IPS-11a (cell line): Measurements from ENCODE around the gene WDFY4.

Experiments used
- H3K4me3 ChIP-seq: one replicate; pipeline ENCODE4 v1.5.1; 2013; ENCODE audit warnings: low read depth, low read length, control low read depth

WDFY4 gene

DNA sequence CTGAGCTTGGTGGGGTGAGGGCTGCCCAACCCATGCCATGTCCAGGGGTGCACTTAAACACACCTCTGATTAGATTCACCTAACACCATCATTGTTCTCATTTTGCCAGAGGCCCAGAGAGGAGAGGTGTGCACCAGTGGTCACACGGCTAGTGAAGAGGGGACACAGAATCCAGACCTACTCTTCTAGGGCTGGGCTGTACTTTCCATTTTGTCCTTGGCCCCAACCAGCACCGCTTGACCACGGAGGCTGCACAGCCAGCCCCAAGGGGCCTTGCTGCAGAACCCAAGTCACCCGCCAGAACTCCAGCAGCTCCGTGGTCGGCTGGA lies 246 bp upstream of the WDFY4 start:
- H3K4me3 ChIP-seq: no peak overlapping the region

- H3K4me3 ChIP-seq: no peak overlapping the region
Measured at GRCh38 chr10:48685731-48686130, 1.1 kb downstream of the WDFY4 start.

GRCh38 chr10:48690791-48691660 lies 6.4 kb downstream of the WDFY4 start:
- no peak overlapping the region for H3K4me3 ChIP-seq

DNA sequence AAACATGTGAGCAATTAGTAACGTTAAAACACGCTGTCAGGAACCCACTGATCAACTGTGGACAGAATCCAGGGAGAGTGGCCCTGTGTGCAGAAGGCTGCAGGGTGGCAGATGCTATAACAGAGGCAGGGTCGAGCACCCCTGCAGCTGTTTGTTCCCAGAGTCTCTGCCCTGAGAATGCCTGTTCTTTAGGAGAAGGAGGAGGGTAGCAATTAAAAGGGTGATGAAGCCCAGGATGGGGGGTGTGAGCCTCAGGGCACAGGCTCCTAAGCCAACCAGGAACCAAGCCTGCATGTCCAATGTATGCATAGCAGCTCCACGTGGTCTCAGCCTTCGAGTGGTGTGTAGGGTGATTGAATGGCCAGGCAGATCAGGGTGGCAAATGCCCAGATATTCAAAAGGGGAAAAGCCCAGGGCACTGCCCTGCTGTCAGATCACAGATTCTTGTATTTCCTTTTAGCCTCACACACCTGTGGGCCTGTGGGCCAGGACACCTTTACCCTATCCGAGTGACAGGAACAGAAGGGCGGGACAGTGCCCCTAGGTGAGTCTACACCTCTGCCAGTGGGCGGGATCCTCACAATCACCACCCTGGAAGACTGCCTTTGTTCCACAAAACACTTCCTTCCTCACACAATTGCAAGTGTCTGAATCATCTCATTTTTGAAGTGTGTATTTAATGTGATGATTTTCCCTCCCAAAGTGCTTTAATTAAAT lies 7.3 kb downstream of the WDFY4 start:
- no peak overlapping the region for H3K4me3 ChIP-seq

- H3K4me3 ChIP-seq: no peak overlapping the region
Measured at GRCh38 chr10:48692748-48693147, 8.1 kb downstream of the WDFY4 start.

- no peak overlapping the region for H3K4me3 ChIP-seq
Measured at GRCh38 chr10:48693206-48693605, 8.5 kb downstream of the WDFY4 start.

DNA sequence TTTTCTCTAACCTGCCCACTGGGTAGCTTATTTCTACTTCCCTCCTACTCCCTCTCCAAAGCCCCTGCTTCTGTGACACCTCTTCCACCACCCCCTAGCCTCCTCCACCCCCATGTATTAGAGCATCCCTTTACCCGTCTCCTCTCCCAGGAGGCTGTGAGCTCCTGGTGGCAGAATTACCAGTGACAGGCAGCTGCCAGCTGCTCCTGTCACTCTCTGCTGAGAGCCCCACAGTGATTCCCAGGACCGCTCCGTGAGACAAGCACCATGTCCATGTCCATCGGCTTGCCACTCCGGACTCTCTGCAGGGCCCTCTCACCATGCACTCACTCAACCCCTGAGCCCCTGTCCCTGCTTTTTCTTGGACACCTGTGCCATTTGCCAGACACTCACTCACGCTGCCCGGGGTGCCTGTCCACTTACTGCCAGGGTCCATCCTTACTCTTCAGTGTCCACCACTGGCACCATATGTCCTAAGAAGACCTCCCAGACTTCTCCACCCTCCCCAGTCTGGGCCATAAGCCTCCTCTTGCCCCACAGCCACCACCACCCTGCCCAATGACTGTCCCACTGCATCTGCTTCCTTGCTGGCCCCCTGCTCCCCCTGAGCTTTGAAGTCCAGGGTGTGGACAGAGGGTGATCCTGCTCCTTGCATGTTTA lies 9.8 kb downstream of the WDFY4 start:
- H3K4me3 ChIP-seq: no peak overlapping the region

- no peak overlapping the region for H3K4me3 ChIP-seq
Measured at GRCh38 chr10:48695636-48696534, 11.2 kb downstream of the WDFY4 start.

- H3K4me3 ChIP-seq: no peak overlapping the region
Measured at GRCh38 chr10:48696535-48696873, 11.8 kb downstream of the WDFY4 start.

- no peak overlapping the region for H3K4me3 ChIP-seq
Measured at GRCh38 chr10:48697091-48697490, 12.4 kb downstream of the WDFY4 start.

GRCh38 chr10:48697821-48698764 lies 13.4 kb downstream of the WDFY4 start:
- no peak overlapping the region for H3K4me3 ChIP-seq

GRCh38 chr10:48699011-48699627 lies 14.4 kb downstream of the WDFY4 start:
- H3K4me3 ChIP-seq: no peak overlapping the region

- no peak overlapping the region for H3K4me3 ChIP-seq
Measured at GRCh38 chr10:48700071-48700470, 15.4 kb downstream of the WDFY4 start.

DNA sequence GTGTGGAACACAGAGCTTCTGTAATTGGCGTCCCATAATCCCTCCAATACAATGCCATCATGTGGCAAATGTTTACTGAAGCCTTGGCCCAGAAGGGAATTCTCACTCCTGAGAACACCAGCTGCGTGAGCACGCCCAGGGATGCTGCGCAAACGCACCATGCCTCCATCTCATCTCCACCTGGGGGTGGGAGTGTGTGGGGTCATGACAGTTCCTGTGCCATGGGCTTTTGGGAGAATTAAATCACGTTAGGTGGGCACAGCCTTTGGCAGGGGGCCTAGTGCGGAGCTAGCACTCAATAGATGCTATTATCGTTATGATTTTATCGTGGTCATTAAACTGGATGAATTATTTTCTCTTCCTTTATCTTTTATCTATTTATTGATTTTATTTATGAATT lies 15.8 kb downstream of the WDFY4 start:
- H3K4me3 ChIP-seq: no peak overlapping the region

GRCh38 chr10:48701139-48701901 lies 16.6 kb downstream of the WDFY4 start:
- H3K4me3 ChIP-seq: no peak overlapping the region

GRCh38 chr10:48701941-48702340 lies 17.3 kb downstream of the WDFY4 start:
- H3K4me3 ChIP-seq: no peak overlapping the region

GRCh38 chr10:48703531-48704122 lies 19.0 kb downstream of the WDFY4 start:
- no peak overlapping the region for H3K4me3 ChIP-seq

DNA sequence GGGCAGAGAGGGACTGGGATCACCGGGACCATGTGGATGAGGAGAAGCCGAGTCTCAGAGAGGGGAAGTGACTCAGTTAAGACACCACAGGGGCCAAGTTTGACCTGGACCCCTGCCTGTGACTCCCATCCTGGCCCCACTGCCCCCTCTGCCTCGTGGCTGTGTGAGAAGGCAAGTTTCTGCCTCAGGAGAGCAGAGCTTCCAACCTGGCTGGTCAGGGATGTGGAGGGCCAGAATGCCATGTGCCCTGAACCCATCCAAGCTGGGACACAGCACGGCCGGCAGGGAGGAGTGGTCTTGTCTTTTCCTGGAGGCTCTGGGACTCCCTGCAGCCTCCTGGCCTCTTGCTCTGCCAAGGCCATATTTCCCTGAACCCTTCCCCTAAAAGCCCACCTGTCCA lies 19.5 kb downstream of the WDFY4 start:
- no peak overlapping the region for H3K4me3 ChIP-seq
